ENCODE data around the gene NTSR1. TPM values are rescaled to one million over a fixed set of nuclear protein-coding genes. Genes with fewer than 3 reads are reported as not detected.
A peak's percentile ranks its signal among the peaks of the same experiment; 100 is the strongest.

The NTSR1 gene
- total RNA-seq, 1 experiment from 2014 or later: 15.9 TPM

DNA sequence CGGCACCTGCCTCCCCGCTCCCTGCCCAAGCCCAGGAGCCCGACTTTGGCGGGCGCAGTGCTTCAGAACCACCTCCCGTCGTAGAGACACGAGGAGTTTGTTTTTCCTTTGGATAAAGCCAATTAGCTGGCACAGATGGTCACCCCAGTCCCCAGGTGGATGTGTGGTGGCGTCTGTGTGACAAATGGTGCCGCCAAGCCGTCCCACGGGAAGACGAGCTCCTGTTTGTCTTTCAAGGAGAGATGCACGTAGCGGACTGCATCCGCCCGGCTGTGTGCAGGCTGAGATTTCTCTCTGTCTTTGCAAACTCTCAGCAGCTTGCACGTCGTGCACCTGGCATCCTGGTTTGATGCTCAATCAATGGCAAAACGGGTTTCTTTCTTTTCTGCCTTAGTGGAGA lies 71.6 kb downstream of the NTSR1 start:
- Histone ChIP-seq H3K27ac (ENCODE audit: low read depth, low read length, poor library complexity, severe bottlenecking) (no peak overlapping the region), H3K4me3 (ENCODE audit: low read depth, low read length, poor library complexity, severe bottlenecking) (no peak overlapping the region), H3K36me3 (ENCODE audit: insufficient read depth, low read length, poor library complexity, severe bottlenecking) (no peaks in the 10 kb centered on the region), H3K27me3 (replicated peaks; ENCODE audit: insufficient read depth, low read depth, low read length, poor library complexity) (no peaks in the 10 kb centered on the region), H3K9me3 (ENCODE audit: low read depth, low read length, poor library complexity, severe bottlenecking) (no peaks in the 10 kb centered on the region), H3K4me1 (ENCODE audit: insufficient read depth, low read length, poor library complexity, severe bottlenecking) (peaks cover 30% of the 10 kb centered on the region)
- intact Hi-C loops (cut with micrococcal nuclease; ENCODE audit: unreplicated experiment): no loop called here
- TF ChIP-seq CTCF (conservative IDR thresholded peaks at IDR 0.05; ENCODE audit: low read depth, low read length): no peak
- TF ChIP-seq EZH2 (IDR thresholded peaks at IDR 0.05; ENCODE audit: borderline replicate concordance, low read depth, low read length, poor library complexity, severe bottlenecking): no peak
- CTCF ChIA-PET: interaction anchor here (0.7 kb wide), 1 partner anchor 11 kb away, joined by 3 read pairs; no protein-coding TSS in a partner anchor
- no peak for DNase-seq (ENCODE audit: low spot score)
- no TSS peak for BruUV-seq (replicated peaks)
- POLR2A ChIA-PET (ENCODE audit: low non-redundant PET): no interaction called here

GRCh38 chr20:62780696-62781095 lies 72.1 kb downstream of the NTSR1 start:
- CTCF ChIA-PET: no interaction called here
- Histone ChIP-seq H3K4me1 (ENCODE audit: insufficient read depth, low read length, poor library complexity, severe bottlenecking) (peaks cover 27% of the 10 kb centered on the region), H3K36me3 (ENCODE audit: insufficient read depth, low read length, poor library complexity, severe bottlenecking) (no peaks in the 10 kb centered on the region), H3K27ac (ENCODE audit: low read depth, low read length, poor library complexity, severe bottlenecking) (no peak overlapping the region), H3K27me3 (replicated peaks; ENCODE audit: insufficient read depth, low read depth, low read length, poor library complexity) (no peaks in the 10 kb centered on the region), H3K4me3 (ENCODE audit: low read depth, low read length, poor library complexity, severe bottlenecking) (no peak overlapping the region), H3K9me3 (ENCODE audit: low read depth, low read length, poor library complexity, severe bottlenecking) (no peaks in the 10 kb centered on the region)
- DNase-seq (ENCODE audit: low spot score): no peak
- intact Hi-C loops (cut with micrococcal nuclease; ENCODE audit: unreplicated experiment): no loop called here
- TF ChIP-seq EZH2 (IDR thresholded peaks at IDR 0.05; ENCODE audit: borderline replicate concordance, low read depth, low read length, poor library complexity, severe bottlenecking) (no peak), CTCF (conservative IDR thresholded peaks at IDR 0.05; ENCODE audit: low read depth, low read length) (no peak)
- POLR2A ChIA-PET (ENCODE audit: low non-redundant PET): no interaction called here
- BruUV-seq (replicated peaks): no TSS peak

GRCh38 chr20:62782149-62782892 lies 73.7 kb downstream of the NTSR1 start:
- CTCF ChIA-PET: interaction anchor here (1.6 to 1.7 kb wide), 2 partner anchors 9 kb away, joined by 6 to 8 read pairs; no protein-coding TSS in a partner anchor
- TF ChIP-seq EZH2 (IDR thresholded peaks at IDR 0.05; ENCODE audit: borderline replicate concordance, low read depth, low read length, poor library complexity, severe bottlenecking): no peak
- TF ChIP-seq CTCF (conservative IDR thresholded peaks at IDR 0.05; ENCODE audit: low read depth, low read length): peak; percentile 52
- Histone ChIP-seq H3K36me3 (ENCODE audit: insufficient read depth, low read length, poor library complexity, severe bottlenecking) (no peaks in the 10 kb centered on the region), H3K4me1 (ENCODE audit: insufficient read depth, low read length, poor library complexity, severe bottlenecking) (peaks cover 18% of the 10 kb centered on the region), H3K27ac (ENCODE audit: low read depth, low read length, poor library complexity, severe bottlenecking) (no peak overlapping the region), H3K27me3 (replicated peaks; ENCODE audit: insufficient read depth, low read depth, low read length, poor library complexity) (no peaks in the 10 kb centered on the region), H3K4me3 (ENCODE audit: low read depth, low read length, poor library complexity, severe bottlenecking) (no peak overlapping the region), H3K9me3 (ENCODE audit: low read depth, low read length, poor library complexity, severe bottlenecking) (no peaks in the 10 kb centered on the region)
- BruUV-seq (replicated peaks): no TSS peak
- intact Hi-C loops (cut with micrococcal nuclease; ENCODE audit: unreplicated experiment): no loop called here
- DNase-seq (ENCODE audit: low spot score): peak; percentile 64
- POLR2A ChIA-PET (ENCODE audit: low non-redundant PET): interaction anchor here (0.6 kb wide), 1 partner anchor 26 kb away, joined by 3 read pairs; no protein-coding TSS in a partner anchor
